ENCODE data around the gene HYKK. TPM values are rescaled to one million over a fixed set of nuclear protein-coding genes. Genes with fewer than 3 reads are reported as not detected.
"Not testable (repeated sequence)": the region's sequence is repeated elsewhere in the genome, so short reads cannot be mapped to it uniquely, and the experiment has no call there.

Gene HYKK
- total RNA-seq, 1 donor from 2014 or later: 1.3 TPM

DNA sequence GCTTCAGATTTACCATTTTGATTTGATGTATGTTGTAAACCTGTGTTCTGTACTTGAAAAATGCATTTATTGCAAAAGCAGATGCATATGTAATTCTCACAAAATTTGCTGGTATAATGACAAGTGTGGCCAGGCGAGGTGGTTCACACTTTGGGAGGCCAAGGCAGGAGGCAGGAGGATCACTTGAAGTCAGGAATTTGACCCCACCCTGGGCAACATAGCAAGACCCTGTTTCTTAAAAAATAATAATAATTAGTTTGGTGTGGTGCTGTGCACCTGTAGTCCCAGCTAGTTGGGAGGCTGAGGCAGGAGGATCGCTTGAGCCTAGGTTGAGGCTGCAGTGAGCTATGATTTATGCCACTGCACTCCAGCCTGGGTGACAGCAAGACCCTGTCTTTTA, 4.7 kb upstream of the HYKK start:
- Mint-ChIP-seq H3K4me1 (ENCODE audit: unreplicated experiment) (peaks cover 4% of the 10 kb centered on the region), H3K27ac (ENCODE audit: unreplicated experiment) (no peak overlapping the region), H3K9me3 (ENCODE audit: unreplicated experiment) (no peaks in the 10 kb centered on the region), H3K36me3 (ENCODE audit: low read depth, unreplicated experiment) (peaks cover 27% of the 10 kb centered on the region), H3K4me3 (ENCODE audit: unreplicated experiment) (no peak overlapping the region), H3K27me3 (ENCODE audit: unreplicated experiment) (peaks cover 4% of the 10 kb centered on the region)
- no peak for DNase-seq (ENCODE audit: low spot score)
- TF ChIP-seq, protein P1, sequence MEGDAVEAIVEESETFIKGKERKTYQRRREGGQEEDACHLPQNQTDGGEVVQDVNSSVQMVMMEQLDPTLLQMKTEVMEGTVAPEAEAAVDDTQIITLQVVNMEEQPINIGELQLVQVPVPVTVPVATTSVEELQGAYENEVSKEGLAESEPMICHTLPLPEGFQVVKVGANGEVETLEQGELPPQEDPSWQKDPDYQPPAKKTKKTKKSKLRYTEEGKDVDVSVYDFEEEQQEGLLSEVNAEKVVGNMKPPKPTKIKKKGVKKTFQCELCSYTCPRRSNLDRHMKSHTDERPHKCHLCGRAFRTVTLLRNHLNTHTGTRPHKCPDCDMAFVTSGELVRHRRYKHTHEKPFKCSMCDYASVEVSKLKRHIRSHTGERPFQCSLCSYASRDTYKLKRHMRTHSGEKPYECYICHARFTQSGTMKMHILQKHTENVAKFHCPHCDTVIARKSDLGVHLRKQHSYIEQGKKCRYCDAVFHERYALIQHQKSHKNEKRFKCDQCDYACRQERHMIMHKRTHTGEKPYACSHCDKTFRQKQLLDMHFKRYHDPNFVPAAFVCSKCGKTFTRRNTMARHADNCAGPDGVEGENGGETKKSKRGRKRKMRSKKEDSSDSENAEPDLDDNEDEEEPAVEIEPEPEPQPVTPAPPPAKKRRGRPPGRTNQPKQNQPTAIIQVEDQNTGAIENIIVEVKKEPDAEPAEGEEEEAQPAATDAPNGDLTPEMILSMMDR (IDR thresholded peaks at IDR 0.05; ENCODE audit: unreplicated experiment): no peak

DNA sequence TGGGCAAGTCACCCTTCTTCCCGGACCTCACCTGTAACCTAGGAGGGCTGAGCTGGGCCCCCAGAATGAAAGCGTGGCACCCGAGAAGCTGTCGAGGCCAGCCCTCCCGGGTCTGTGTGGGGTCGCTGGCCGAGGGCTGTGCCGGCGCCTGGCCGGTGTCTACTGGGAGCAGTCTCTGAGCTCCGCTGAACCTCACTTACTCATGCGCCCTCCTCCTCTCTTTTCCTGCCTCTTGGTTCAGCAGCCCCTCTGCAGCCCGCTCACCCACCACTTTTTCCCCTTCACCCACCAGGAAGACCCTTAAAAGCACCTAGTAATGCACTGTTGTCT, 419 bp downstream of the HYKK start:
- TF ChIP-seq, protein P1 (IDR thresholded peaks at IDR 0.05; ENCODE audit: unreplicated experiment): no peak
- H3K27ac Mint-ChIP-seq (ENCODE audit: unreplicated experiment): no peak overlapping the region
- DNase-seq (ENCODE audit: low spot score): no peak

DNA sequence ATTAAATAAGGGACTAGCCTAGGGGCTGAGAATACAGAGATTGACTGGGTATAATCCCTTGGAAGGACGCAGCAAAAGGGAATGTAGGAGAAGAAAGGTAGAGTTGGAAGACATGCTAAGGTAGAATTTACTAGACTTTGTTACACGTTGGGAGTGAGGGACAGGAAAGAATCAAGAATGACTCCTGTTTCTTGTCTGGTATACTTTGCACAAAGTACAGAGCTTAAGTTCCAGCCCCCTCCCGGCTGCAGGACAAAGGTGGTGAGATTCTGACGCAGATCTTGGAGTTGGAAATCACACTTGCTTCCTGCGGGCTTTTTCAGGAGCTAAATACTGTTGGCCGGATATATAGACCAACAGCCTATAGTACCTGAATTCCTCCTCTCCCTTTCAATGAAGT, 895 bp downstream of the HYKK start:
- no peaks in the 10 kb centered on the region for H3K9me3 Mint-ChIP-seq (ENCODE audit: unreplicated experiment)
- no peaks in the 10 kb centered on the region for H3K36me3 Mint-ChIP-seq (ENCODE audit: low read depth, unreplicated experiment)
- no peak overlapping the region for H3K27ac Mint-ChIP-seq (ENCODE audit: unreplicated experiment)
- no peak for DNase-seq (ENCODE audit: low spot score)
- peaks cover 11% of the 10 kb centered on the region for H3K4me1 Mint-ChIP-seq (ENCODE audit: unreplicated experiment)
- TF ChIP-seq, protein P1 (IDR thresholded peaks at IDR 0.05; ENCODE audit: unreplicated experiment): no peak
- peak overlapping the region; percentile 90 for H3K4me3 Mint-ChIP-seq (ENCODE audit: unreplicated experiment)
- H3K27me3 Mint-ChIP-seq (ENCODE audit: unreplicated experiment): peaks cover 4% of the 10 kb centered on the region

More for the DNA sequence above, 419 bp downstream of the HYKK start:
- Mint-ChIP-seq H3K27me3 (ENCODE audit: unreplicated experiment) (peaks cover 4% of the 10 kb centered on the region), H3K4me1 (ENCODE audit: unreplicated experiment) (peaks cover 11% of the 10 kb centered on the region), H3K9me3 (ENCODE audit: unreplicated experiment) (no peaks in the 10 kb centered on the region), H3K4me3 (ENCODE audit: unreplicated experiment) (peak overlapping the region; percentile 90), H3K36me3 (ENCODE audit: low read depth, unreplicated experiment) (no peaks in the 10 kb centered on the region)

DNA sequence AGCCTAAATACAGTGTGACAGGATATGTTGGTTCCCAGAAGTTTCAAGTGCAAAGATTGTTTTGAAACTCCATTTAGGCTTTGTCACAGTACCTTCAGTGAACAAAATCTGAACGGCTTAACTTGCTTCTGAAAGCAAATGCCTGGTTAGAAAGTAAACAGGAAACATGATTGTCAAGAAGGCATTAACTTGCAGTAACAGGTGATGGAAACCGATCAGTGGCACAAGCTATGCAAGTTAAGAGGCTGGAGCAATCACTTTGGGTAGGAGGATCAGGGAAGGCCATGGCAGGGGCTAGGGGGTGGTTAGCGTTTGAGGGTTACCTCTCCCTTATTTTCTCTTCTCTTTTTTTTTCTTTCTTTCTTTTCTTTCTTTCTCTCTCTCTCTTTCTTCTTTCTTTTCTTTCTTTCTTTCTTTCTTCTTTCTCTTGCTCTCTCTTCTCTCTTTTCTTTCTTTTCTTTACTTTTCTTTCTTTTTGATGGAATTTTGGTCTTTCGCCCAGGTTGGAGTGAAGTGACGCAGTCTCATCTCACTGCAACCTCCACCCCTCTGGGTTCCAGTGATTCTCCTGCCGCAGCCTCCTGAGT, 2.4 kb downstream of the HYKK start:
- H3K36me3 Mint-ChIP-seq (ENCODE audit: low read depth, unreplicated experiment): no peaks in the 10 kb centered on the region
- DNase-seq (ENCODE audit: low spot score): no peak

DNA sequence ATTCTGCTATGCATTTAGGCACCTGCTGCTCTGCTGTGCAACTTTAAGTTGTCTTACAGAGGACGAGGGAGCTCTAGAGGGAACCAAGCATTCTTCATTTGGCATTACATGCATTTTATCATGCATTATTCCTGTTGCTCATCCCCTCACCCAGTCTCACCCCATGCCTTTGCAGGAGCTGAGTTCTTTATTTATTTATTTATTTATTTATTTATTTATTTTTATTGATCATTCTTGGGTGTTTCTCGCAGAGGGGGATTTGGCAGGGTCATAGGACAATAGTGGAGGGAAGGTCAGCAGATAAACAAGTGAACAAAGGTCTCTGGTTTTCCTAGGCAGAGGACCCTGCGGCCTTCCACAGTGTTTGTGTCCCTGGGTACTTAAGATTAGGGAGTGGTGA, 12.7 kb downstream of the HYKK start:
- DNase-seq (ENCODE audit: low spot score); H3K27ac Mint-ChIP-seq (ENCODE audit: unreplicated experiment); H3K4me3 Mint-ChIP-seq (ENCODE audit: unreplicated experiment); H3K27me3 Mint-ChIP-seq (ENCODE audit: unreplicated experiment); H3K36me3 Mint-ChIP-seq (ENCODE audit: low read depth, unreplicated experiment); H3K9me3 Mint-ChIP-seq (ENCODE audit: unreplicated experiment); H3K4me1 Mint-ChIP-seq (ENCODE audit: unreplicated experiment): not testable (repeated sequence)

More for the DNA sequence above, 2.4 kb downstream of the HYKK start:
- TF ChIP-seq, protein P1 (IDR thresholded peaks at IDR 0.05; ENCODE audit: unreplicated experiment): no peak
- peaks cover 11% of the 10 kb centered on the region for H3K4me1 Mint-ChIP-seq (ENCODE audit: unreplicated experiment)
- H3K9me3 Mint-ChIP-seq (ENCODE audit: unreplicated experiment): no peaks in the 10 kb centered on the region
- peaks cover 4% of the 10 kb centered on the region for H3K27me3 Mint-ChIP-seq (ENCODE audit: unreplicated experiment)
- no peak overlapping the region for H3K4me3 Mint-ChIP-seq (ENCODE audit: unreplicated experiment)
- H3K27ac Mint-ChIP-seq (ENCODE audit: unreplicated experiment): no peak overlapping the region

Data from endothelial cell (in vitro differentiated cells).